Body of pancreas (tissue), 4 donors: ENCODE results near the gene GLIPR2. TPM values are rescaled to one million over a fixed set of nuclear protein-coding genes. Genes with fewer than 3 reads are reported as not detected.

Source experiments
- ATAC-seq: fragments of 150-250 bp; one replicate; pipeline ENCODE4 v1.9.1; 2016
- DNase-seq, 4 donors: peaks; one replicate each; pipeline ENCODE4 v3.0.0-alpha.2; 2019
- H3K27ac ChIP-seq, 4 donors: fragments of 200-600 bp; sonication (generic); 1 replicate in 3 of 4; 2 replicates in 1 of 4; pipeline versions ENCODE4 v1.5.1 to v1.6.1; 2016 to 2019; ENCODE audit warnings: mild to moderate bottlenecking in 1 of 4, mixed read lengths in 1 of 4, moderate library complexity in 1 of 4
- H3K27me3 ChIP-seq, 2 donors: fragments of 200-600 bp; sonication (generic); one replicate each; pipeline ENCODE4 v1.6.0; 2016; ENCODE audit warnings: mild to moderate bottlenecking in 1 of 2
- H3K36me3 ChIP-seq, 2 donors: fragments of 200-600 bp; sonication (generic); replicated peaks in 1 of 2; 2 replicates each; pipeline ENCODE4 v1.5.1; 2016; ENCODE audit warnings: low read depth in 2 of 2; ENCODE audit not compliant: insufficient read depth in 1 of 2
- H3K4me1 ChIP-seq: fragments of 200-600 bp; sonication (generic); one replicate; pipeline ENCODE4 v1.6.0; 2016
- H3K4me3 ChIP-seq, 2 donors: fragments of 200-600 bp; sonication (generic); 1 replicate in 1 of 2; 2 replicates in 1 of 2; pipeline ENCODE4 v1.5.1; 2016 to 2019
- H3K9me3 ChIP-seq, 3 donors: fragments of 200-600 bp; sonication (generic); 1 replicate in 2 of 3; 2 replicates in 1 of 3; pipeline ENCODE4 v1.5.1; 2016
- CTCF ChIP-seq, 7 experiments: fragments of 450-650 bp in 4 of 7; fragments of 200-600 bp in 3 of 7; sonication (generic) in 3 of 7; IDR thresholded peaks; one replicate each; pipeline ENCODE4 v1.5.1; 2016 to 2019; ENCODE audit warnings: antibody characterized with exemption in 7 of 7
- POLR2A ChIP-seq, 3 donors: fragments of 450-650 bp; IDR thresholded peaks; one replicate each; pipeline ENCODE4 v1.6.1; 2016; ENCODE audit warnings: antibody characterized with exemption in 3 of 3, mild to moderate bottlenecking in 2 of 3
- WGBS, 2 donors: methylation state at CpG; one replicate each; pipeline ENCODE4 v1.1.5; 2017; 5-methylcytosine and 5-hydroxymethylcytosine counted together
- intact Hi-C: fragments of 100-400 bp; cut with DNase I; formaldehyde crosslinking; loops from one replicate; pipeline ENCODE4 v1.15.1; 2023
- total RNA-seq, 2 donors: library from RNA; depleted of rRNA; stranded (reverse); fragments of >200 nt; gene quantifications; one replicate each; pipeline ENCODE4 v1.1.0, GENCODE V29; 2016

The GLIPR2 gene
- total RNA-seq, 2 donors from 2014 or later: 1.6 to 4.4 TPM

DNA sequence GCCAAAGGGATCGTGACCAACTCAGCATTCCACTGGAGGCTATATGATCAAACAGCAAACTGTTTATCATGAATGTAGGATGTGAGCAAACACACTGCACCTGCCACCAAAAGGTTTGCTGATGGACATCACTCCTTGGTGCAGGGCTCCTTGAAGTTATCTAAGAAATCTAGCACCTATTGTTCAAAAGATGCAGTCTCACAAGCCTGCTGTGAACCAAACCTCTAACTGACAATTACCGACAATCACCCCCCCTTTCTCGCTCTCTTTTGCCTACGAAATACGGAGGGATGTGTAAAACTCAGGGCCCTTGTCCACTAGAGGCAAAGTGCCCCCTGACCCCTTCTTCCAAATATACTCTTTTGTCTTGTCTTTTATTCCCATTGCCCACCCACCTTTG is 51.7 kb downstream of the GLIPR2 start:
- no peak overlapping the region for H3K4me3 ChIP-seq
- no peak for TF ChIP-seq CTCF (IDR thresholded peaks at IDR 0.05)
- no peak for TF ChIP-seq POLR2A (IDR thresholded peaks at IDR 0.05)
- H3K27ac ChIP-seq: no peak overlapping the region
- ATAC-seq (no peak), DNase-seq (no peak)
- intact Hi-C loops: no loop called here
- no peaks in the 10 kb centered on the region for H3K36me3 ChIP-seq
- H3K4me1 ChIP-seq: peaks cover 21% of the 10 kb centered on the region
- H3K9me3 ChIP-seq: no peaks in the 10 kb centered on the region
- 75 to 76% methylated on average over 5 of the region's 5 CpGs for WGBS, 2 donors
- no peaks in the 10 kb centered on the region for H3K27me3 ChIP-seq

- Histone ChIP-seq H3K36me3 (no peaks in the 10 kb centered on the region), H3K27me3 (no peaks in the 10 kb centered on the region), H3K9me3 (no peaks in the 10 kb centered on the region), H3K4me1 (peaks cover 38% of the 10 kb centered on the region), H3K4me3 (peak overlapping the region; percentile 3 to 94), H3K27ac (peak overlapping the region; percentile 70 to 90 (median 84))
- no peak for ATAC-seq
- DNase-seq: peak in 1 of 4 donors; percentile 16
- no peak for TF ChIP-seq POLR2A (IDR thresholded peaks at IDR 0.05)
- no peak for TF ChIP-seq CTCF (IDR thresholded peaks at IDR 0.05)
- 5 to 6% methylated on average over 9 of the region's 9 CpGs for WGBS, 2 donors
- intact Hi-C loops: no loop called here
Measured at GRCh38 chr9:36189976-36190375, 53.4 kb downstream of the GLIPR2 start.

DNA sequence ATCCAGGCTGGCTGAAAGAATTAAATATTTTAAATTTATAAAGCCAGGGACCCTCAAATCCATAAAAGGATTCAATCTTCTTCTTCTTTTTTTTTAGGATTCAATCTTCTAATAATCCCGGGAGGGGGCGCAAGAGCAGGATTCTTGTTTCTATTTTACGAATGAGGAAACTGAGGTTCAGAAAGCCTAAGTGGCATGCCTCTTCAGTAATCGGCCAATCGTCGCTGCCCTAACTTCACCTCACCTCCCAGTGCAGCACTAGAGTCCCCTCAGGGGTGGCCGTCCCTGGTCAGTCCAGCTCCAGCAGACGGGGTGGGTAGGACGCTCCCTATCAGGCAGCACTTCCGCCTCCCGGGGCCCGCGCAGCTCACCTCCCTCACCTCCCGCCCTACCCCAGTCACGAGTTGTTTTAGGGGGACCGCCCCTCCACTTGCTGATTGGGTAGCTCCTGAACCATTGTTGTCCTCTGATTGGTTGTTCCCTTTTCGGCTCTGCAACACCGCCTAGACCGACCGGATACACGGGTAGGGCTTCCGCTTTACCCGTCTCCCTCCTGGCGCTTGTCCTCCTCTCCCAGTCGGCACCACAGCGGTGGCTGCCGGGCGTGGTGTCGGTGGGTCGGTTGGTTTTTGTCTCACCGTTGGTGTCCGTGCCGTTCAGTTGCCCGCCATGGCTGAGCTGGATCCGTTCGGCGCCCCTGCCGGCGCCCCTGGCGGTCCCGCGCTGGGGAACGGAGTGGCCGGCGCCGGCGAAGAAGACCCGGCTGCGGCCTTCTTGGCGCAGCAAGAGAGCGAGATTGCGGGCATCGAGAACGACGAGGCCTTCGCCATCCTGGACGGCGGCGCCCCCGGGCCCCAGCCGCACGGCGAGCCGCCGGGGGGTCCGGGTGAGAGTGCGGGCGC is 54.1 kb downstream of the GLIPR2 start, which contains the start of gene CLTA:
CLTA (plus strand) TSS at position 534 of the 902 bp plus-strand sequence; CDS start at position 670, 136 bp downstream.
- WGBS, 2 donors: 0% methylated on average over 20 to 68 of the region's 68 CpGs
- Histone ChIP-seq H3K36me3 (no peaks in the 10 kb centered on the region), H3K27ac (peak within 1 kb of the TSS; percentile 70 to 90 (median 84)), H3K4me1 (peaks cover 38% of the 10 kb centered on the region), H3K27me3 (no peaks in the 10 kb centered on the region), H3K4me3 (peak within 1 kb of the TSS; percentile 69 to 94), H3K9me3 (no peaks in the 10 kb centered on the region)
- peak; percentile 96 to 98 (median 97) for DNase-seq
- peak; percentile 99 for ATAC-seq
- TF ChIP-seq CTCF (IDR thresholded peaks at IDR 0.05): peak; percentile 28 to 68 (median 54)
- peak; percentile 81 to 95 (median 95) for TF ChIP-seq POLR2A (IDR thresholded peaks at IDR 0.05)
- intact Hi-C loops: no loop called here

DNA sequence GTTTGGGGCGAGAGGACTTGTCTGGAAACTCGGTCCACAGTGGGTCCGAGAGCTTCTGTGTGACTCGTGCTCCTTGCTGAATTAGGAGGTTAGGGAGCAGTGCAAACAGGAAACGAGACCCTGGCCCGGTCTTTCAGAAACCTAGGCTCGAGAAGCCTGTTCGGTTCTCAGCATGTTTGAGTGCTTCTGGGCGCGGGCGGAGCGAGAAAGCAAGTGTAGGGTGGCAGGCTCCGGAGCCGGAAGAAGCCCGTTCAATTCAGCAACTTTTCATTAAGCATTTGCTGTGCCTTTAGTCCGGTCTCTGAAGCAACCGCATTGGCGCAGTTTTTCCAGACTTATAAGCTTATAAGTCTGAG is 54.7 kb downstream of the GLIPR2 start:
- peak; percentile 11 for ATAC-seq
- Histone ChIP-seq H3K9me3 (no peaks in the 10 kb centered on the region), H3K4me1 (peaks cover 38% of the 10 kb centered on the region), H3K4me3 (peak overlapping the region; percentile 69 to 94), H3K27me3 (no peaks in the 10 kb centered on the region), H3K27ac (peak overlapping the region; percentile 70 to 90 (median 84)), H3K36me3 (no peaks in the 10 kb centered on the region)
- TF ChIP-seq POLR2A (IDR thresholded peaks at IDR 0.05) (no peak), CTCF (IDR thresholded peaks at IDR 0.05) (no peak)
- WGBS, 2 donors: 1% methylated on average over 15 to 18 of the region's 18 CpGs
- DNase-seq: peak in 3 of 4 donors; percentile 21 to 37 (median 36)
- intact Hi-C loops: no loop called here
